ENCODE results near the gene SYNGR4. TPM values are rescaled to one million over a fixed set of nuclear protein-coding genes. Genes with fewer than 3 reads are reported as not detected.

Gene SYNGR4
- total and polyA plus RNA-seq, 11 donors, result not detected

DNA sequence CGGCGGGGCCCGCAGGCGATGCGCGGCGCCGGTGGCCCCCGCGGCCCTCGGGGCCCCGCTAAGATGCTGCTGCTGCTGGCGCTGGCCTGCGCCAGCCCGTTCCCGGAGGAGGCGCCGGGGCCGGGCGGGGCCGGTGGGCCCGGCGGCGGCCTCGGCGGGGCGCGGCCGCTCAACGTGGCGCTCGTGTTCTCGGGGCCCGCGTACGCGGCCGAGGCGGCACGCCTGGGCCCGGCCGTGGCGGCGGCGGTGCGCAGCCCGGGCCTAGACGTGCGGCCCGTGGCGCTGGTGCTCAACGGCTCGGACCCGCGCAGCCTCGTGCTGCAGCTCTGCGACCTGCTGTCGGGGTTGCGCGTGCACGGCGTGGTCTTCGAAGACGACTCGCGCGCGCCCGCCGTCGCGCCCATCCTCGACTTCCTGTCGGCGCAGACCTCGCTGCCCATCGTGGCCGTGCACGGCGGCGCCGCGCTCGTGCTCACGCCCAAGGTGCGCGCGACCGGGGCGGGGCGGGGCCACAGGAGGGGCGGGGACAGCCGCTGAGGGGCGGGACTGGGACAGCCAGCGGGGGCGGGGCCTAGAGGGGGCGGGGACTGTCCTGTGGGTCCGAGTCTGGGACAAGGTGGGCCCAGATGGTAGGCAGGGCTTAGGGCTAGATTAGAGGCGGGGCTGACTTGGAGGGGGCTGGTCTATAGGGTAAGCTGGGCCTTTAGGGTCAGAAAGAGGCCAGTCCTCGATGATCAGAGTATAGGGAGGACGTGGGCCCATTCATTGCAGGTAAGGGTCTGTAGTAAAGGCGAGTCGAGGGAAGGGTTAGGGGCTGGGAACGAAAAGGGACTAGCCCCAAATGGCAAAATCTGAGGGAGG, 34.4 kb downstream of the SYNGR4 start:
- TF ChIP-seq, protein P1, sequence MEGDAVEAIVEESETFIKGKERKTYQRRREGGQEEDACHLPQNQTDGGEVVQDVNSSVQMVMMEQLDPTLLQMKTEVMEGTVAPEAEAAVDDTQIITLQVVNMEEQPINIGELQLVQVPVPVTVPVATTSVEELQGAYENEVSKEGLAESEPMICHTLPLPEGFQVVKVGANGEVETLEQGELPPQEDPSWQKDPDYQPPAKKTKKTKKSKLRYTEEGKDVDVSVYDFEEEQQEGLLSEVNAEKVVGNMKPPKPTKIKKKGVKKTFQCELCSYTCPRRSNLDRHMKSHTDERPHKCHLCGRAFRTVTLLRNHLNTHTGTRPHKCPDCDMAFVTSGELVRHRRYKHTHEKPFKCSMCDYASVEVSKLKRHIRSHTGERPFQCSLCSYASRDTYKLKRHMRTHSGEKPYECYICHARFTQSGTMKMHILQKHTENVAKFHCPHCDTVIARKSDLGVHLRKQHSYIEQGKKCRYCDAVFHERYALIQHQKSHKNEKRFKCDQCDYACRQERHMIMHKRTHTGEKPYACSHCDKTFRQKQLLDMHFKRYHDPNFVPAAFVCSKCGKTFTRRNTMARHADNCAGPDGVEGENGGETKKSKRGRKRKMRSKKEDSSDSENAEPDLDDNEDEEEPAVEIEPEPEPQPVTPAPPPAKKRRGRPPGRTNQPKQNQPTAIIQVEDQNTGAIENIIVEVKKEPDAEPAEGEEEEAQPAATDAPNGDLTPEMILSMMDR (IDR thresholded peaks at IDR 0.05), result no peak
- no peak for TF ChIP-seq POLR2A (IDR thresholded peaks at IDR 0.05)
- Histone ChIP-seq H3K4me1 (peaks cover 0 to 37% (median 10%) of the 10 kb centered on the region in 12 donors), H3K27ac (peak overlapping the region in 5 of 12 donors; percentile 8 to 54 (median 30)), H3K27me3 (peaks cover 24 to 56% (median 40%) of the 10 kb centered on the region in 9 donors), H3K4me3 (peak overlapping the region in 11 of 12 donors; percentile 8 to 56 (median 40)), H3K36me3 (no peaks in the 10 kb centered on the region), H3K9me3 (no peaks in the 10 kb centered on the region)
- peak; percentile 11 to 77 (median 66) for ATAC-seq
- 6 to 24% (median 12%) methylated on average over 26 to 104 of the region's 104 CpGs for WGBS, 4 donors
- DNase-seq, result peak; percentile 64 to 92 (median 79)
- intact Hi-C loops (cut with DNase I), result loop anchor here in 1 of 10 donors (10.0 kb wide), 1 partner anchor 186 kb away; no protein-coding TSS in a partner anchor

- H3K27me3 ChIP-seq, result peaks cover 16 to 40% (median 27%) of the 10 kb centered on the region in 9 donors
- peaks cover 0 to 30% (median 4%) of the 10 kb centered on the region in 12 donors for H3K4me1 ChIP-seq
- WGBS, 4 donors, result 39 to 46% (median 40%) methylated on average over 12 to 14 of the region's 14 CpGs
- ATAC-seq (peak; percentile 47 to 81 (median 74)), DNase-seq (peak in 4 of 5 donors; percentile 52 to 81 (median 68))
- H3K36me3 ChIP-seq, result no peaks in the 10 kb centered on the region
- H3K9me3 ChIP-seq, result no peaks in the 10 kb centered on the region
- intact Hi-C loops (cut with DNase I), result no loop called here
- H3K4me3 ChIP-seq, result peak overlapping the region in 6 of 12 donors; percentile 16 to 49 (median 24)
- peak overlapping the region in 6 of 12 donors; percentile 20 to 42 (median 30) for H3K27ac ChIP-seq
- no peak for TF ChIP-seq POLR2A (IDR thresholded peaks at IDR 0.05)
- TF ChIP-seq, protein P1 (IDR thresholded peaks at IDR 0.05), result no peak
Measured at GRCh38 chr19:48400018-48400742, 36.0 kb downstream of the SYNGR4 start.

DNA sequence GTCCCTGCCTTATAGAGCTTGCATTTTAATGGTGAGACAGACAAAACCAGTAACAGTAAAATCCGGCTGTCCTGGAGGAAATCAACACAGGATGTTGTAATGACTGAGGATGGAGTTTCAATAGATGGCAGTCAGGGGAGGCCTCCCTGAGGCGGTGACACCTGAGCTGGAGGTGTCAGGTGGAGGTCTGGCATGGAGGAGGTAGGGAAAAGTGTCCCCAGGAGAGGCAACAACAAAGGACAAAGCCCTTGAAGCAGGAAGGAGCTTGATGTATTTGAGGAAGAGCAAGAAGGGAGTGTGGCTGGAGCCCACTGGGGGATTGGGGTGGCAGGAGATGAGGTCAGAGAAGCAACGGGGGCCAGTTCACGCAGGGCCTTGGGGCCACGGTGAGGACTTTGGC, 37.1 kb downstream of the SYNGR4 start:
- Histone ChIP-seq H3K27ac (no peak overlapping the region), H3K9me3 (no peaks in the 10 kb centered on the region), H3K4me3 (no peak overlapping the region), H3K36me3 (no peaks in the 10 kb centered on the region), H3K27me3 (peaks cover 9 to 29% (median 16%) of the 10 kb centered on the region in 9 donors), H3K4me1 (peaks cover 0 to 30% (median 4%) of the 10 kb centered on the region in 12 donors)
- intact Hi-C loops (cut with DNase I), result no loop called here
- TF ChIP-seq, protein P1 (IDR thresholded peaks at IDR 0.05), result no peak
- TF ChIP-seq POLR2A (IDR thresholded peaks at IDR 0.05), result no peak
- WGBS, 4 donors, result 54 to 64% (median 60%) methylated on average over 5 of the region's 5 CpGs
- no peak for DNase-seq
- ATAC-seq, result no peak

Data from heart left ventricle (tissue), 16 donors.